ENCODE measurements around the gene SYTL3. TPM values are rescaled to one million over a fixed set of nuclear protein-coding genes. Genes with fewer than 3 reads are reported as not detected.
"Not testable (repeated sequence)": the region's sequence is repeated elsewhere in the genome, so short reads cannot be mapped to it uniquely, and the experiment has no call there.

SYTL3 gene, protein sequence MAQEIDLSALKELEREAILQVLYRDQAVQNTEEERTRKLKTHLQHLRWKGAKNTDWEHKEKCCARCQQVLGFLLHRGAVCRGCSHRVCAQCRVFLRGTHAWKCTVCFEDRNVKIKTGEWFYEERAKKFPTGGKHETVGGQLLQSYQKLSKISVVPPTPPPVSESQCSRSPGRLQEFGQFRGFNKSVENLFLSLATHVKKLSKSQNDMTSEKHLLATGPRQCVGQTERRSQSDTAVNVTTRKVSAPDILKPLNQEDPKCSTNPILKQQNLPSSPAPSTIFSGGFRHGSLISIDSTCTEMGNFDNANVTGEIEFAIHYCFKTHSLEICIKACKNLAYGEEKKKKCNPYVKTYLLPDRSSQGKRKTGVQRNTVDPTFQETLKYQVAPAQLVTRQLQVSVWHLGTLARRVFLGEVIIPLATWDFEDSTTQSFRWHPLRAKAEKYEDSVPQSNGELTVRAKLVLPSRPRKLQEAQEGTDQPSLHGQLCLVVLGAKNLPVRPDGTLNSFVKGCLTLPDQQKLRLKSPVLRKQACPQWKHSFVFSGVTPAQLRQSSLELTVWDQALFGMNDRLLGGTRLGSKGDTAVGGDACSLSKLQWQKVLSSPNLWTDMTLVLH
- total RNA-seq (2014; rRNA removed; shearing (Covaris generic)), result 4.1 and 6.2 TPM in 2 replicates

DNA sequence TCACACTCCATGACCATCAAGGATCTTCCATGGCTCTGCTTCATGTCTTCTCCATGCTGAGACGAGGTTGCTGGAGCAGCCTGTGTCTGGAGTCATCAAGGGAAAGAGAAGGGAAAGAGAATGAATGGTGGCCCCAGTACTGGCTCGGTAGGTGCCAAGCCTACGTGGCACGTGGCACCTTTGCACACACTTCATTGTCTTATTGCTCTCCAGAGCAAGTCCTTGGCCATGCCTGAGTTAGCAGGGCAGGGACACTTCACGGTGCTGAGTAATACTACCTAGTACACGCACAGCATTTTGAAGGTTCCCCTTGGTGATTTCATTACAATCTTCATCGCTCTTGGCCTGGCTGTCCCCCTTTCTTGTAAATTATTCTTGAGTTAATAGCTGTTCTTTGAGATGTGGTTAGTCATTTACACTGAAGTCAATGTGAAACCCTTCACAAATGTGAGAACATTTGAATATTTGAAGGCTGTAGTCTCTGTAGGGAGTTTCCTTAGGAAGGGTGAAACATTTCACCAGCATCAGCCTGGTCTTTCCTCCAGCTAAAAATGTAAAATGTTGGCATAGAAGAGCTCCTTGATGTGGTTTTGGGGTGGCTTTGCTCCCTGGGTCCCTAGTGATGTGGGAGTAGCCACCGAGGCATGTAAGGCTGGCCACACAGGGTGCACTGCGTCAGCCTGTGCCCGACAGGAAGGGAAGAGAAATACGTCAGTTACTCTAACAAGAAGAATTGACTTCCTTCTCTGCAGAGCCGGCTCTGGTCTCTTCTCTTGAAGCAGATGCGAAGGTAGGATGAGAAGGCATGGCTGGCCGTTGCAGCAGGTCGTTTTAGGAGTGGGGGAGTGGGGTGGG is at the start of gene SYTL3:
Gene SYTL3, plus strand, starts transcription at position 766 of the 855 bp plus-strand sequence. CDS start 13,215 bp downstream, outside the sequence.
- peak; percentile 93 for DNase-seq (ENCODE audit: low read depth)

DNA sequence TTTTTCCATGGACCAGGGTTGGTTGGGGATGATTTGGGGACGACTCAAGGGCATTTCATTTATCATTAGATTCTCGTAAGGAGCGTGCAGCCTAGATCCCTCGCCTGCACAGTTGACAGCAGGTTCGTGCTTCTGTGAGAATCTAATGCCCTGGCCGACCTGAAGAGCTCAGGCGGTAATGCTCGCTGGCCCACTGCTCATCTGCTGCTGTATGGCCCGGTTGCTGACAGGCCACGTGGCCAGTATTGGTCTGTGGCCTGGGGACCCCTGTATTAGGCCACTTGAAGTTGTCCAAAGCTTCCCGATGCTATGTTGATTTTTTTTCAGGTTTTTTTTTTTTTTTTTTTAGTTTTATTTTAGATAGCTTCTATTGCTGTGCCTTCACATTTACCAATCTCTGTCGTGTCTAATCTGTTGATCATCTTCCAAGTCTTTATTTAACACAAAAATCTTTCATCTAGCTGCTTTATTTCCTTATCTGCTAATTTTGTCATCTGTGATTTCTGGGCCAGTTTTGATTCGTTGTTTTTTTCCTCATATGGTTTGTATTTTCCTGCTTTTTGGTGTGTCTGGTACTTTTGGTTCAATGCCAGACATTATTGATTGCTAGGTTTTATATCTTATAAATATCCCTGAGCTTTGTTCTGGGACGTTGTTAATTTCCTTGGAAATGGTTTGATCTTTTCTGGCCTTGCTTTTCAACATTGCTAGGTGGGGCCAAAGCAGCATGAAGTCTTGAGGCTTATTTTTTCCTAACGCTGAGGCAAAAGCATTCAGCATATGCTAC is 46.4 kb upstream of the SYTL3 start:
- no peak for DNase-seq (ENCODE audit: low read depth)

DNA sequence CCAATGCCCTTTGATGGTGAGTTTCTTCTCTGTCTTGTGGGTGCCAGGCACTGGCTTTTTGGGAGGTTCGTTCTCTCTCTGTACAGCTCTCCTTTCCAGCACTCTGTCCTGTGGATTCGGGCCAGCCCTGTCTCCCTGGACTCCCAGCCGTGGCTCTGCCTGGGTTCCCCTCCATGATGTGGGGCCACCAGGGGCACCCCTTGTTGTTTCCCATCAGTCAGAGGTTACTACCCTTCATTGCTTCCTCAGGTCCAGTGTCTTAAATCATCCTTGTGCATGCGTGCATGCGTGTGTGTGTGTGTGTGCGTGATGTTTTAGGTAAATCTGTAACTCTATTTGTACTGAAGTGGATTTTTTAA is 45.8 kb upstream of the SYTL3 start:
- DNase-seq (ENCODE audit: low read depth), result no peak

DNA sequence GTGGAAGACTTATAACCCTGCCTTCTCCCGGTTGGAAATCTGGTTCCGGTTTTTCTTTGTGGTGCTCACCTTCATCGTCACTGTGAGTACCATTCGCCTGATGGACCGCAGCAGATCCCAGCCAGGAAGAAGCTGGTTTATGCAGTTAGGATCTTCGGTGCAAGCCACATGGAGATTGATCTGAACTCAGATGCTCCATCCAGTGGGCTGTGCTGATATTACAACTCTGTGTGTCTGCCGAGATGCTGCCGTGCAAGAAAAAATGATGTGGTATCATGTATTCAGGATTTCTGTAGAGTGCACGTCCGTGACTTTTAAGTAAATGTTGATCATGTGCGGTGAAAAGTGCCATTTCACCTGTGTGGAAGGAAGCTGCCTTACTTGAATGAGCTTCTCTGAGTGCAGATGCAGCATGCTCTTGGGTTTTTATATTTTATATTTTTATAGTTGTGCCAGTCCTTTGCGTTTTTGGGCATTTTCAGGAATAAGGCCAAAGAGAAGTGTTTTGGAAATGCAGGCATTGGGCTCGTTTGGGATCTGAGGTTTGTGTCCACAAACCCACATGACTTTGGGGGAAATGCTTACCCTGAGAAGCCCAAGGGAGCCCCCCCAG is 44.5 kb upstream of the SYTL3 start:
- DNase-seq (ENCODE audit: low read depth), result peak; percentile 61

DNA sequence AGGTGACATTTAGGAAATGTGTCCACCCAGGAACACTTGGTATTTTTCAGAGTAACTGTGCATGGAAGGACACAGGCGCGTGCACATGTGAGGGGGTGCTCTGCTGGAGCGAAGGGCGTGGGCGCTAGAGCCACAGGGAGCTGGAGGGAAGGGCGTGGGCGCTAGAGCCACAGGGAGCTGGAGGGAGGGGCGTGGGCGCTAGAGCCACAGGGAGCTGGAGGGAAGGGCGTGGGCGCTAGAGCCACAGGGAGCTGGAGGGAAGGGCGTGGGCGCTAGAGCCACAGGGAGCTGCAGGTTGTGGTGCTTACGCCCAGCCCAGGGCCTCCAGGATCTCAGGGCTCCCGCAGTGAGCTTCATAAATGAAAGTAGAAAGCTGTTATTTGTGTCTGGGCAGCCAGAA is 43.8 kb upstream of the SYTL3 start:
- not testable (repeated sequence) for DNase-seq (ENCODE audit: low read depth)

DNA sequence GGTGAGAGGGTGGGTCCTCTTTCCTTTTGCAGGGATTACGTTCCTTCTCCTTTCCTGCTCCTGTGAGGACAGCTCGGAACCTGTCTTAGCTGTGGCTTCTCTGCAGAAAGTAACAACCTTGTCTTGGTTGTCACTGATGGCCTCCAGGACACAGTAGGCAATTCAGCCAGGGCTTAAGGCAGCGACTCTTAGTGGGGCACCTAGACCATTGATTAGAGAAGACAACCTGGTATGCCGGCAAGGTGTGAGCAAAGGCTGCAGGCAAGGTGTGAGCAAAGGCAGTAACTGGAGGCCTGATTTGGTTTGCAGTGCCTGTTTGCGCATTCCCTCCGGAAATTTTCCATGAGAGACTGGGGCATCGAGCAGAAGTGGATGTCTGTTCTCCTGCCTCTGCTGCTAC is 42.9 kb upstream of the SYTL3 start:
- no peak for DNase-seq (ENCODE audit: low read depth)

DNA sequence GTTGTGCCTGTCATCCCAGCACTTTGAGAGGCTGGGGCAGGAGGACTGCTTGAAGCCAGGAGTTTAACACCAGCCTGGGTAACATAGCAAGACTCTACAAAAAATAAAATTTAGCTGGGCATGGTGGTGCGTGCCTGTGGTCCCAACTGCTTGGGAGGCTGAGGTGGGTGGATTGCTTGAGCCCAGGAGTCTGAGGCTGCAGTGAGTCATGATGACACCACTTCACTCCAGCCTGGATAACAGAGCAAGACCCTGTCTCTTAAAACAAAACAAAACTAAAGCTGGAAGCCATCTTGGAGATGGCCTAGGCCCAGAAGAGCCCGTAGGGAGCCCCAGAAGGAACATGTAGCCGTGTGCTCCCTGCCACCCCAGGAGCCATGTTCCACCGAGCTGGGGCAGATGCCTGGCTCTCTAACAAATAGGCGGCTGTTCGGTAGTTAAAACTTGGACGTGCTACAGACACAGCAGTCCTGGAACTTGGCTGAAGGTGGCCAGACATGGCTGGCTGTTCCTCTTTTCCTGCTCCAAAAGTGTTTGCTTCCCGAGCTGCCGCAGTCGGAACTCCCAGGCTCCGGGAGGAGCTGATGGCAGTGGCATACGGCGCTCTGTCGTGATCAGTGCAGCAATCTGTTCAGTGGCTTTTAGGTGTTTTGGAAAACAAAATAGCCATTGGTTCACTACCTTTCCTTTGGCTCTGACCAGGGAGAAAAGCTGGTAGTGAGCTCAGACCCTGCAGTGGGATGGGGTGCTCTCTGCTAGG is 42.3 kb upstream of the SYTL3 start:
- peak; percentile 10 for DNase-seq (ENCODE audit: low read depth)

DNA sequence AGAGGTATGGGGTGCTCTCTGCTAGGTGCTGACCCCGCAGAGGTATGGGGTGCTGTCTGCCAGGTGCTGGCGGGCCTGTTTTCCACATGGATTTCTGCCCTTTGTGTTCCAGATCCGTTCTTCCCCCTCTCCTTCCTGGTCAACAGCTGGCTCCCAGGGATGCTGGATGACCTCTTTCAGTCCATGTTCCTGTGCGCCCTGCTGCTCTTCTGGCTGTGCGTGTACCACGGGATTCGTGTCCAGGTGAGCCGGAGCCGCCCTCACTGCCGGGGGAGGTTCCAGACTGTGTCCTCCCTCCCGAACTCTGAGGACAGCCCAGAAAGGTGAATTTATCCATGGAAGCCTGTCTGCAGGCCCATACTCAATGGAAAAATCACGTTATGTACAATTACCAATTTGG is 41.6 kb upstream of the SYTL3 start:
- DNase-seq (ENCODE audit: low read depth), result no peak

- no peak for DNase-seq (ENCODE audit: low read depth)
These were observed 40.2 kb upstream of the SYTL3 start for GRCh38 chr6:158609455-158610155.

- no peak for DNase-seq (ENCODE audit: low read depth)
These were observed 39.4 kb upstream of the SYTL3 start for GRCh38 chr6:158610319-158610968.

- no peak for DNase-seq (ENCODE audit: low read depth)
These were observed 38.8 kb upstream of the SYTL3 start for GRCh38 chr6:158611039-158611438.

- no peak for DNase-seq (ENCODE audit: low read depth)
These were observed 38.1 kb upstream of the SYTL3 start for GRCh38 chr6:158611541-158612370.

GRCh38 chr6:158614606-158615005 is 35.2 kb upstream of the SYTL3 start:
- not testable (repeated sequence) for DNase-seq (ENCODE audit: low read depth)

DNA sequence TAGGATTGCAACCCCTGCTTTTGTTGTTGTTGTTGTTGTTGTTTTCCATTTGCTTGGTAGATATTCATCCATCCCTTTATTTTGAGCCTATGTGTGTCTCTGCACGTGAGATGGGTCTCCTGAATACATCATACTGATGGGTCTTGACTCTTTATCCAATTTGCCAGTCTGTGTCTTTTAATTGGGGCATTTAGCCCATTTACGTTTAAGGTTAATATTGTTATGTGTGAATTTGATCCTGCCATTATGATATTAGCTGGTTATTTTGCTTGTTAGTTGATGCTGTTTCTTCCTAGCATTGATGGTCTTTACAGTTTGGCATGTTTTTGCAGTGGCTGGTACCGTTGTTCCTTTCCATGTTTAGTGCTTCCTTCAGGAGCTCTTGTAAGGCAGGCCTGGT is 31.6 kb upstream of the SYTL3 start:
- DNase-seq (ENCODE audit: low read depth), result not testable (repeated sequence)

GRCh38 chr6:158619922-158620801 is 29.7 kb upstream of the SYTL3 start:
- DNase-seq (ENCODE audit: low read depth), result no peak

DNA sequence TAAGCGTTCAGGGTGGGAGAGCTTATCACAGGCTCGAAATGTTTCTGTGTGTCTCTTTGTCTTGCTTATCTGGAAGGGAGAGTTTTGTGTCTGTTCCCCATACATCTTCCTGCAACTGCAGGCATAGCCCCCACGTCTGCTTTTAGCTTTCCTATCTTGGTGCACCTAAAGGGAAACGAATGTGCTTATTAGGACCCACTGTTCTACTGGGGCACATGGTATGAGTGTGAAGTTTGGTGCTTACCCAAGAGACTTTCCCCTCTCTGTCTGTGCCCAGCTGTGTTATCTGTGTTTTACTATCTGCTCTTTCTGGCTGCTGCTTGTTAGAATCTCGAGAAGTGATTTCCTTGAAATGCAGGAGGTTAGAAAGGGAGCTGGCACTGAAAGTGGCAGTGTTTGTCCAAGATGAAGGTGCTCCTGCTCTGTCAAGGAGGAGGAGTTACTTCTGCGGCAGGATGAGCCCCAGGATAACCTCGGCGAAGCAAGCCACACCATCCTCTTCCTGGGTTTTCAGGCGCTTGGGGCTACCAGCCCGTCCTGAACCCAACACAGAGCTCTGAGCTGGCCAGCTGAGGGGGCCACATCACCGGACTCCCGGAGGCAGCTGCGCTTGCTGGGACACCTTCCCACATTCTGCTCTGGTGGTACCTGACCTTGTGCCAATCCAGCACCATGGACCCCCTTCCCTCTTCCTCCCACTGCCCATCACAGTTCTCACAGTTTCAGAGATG is 28.7 kb upstream of the SYTL3 start:
- DNase-seq (ENCODE audit: low read depth), result no peak

All from RPMI7951 (cell line).